Activated CD4-positive, alpha-beta T cell treated with anti-CD3 and anti-CD28 coated beads, Interleukin-2, amount 10 ng/mL, durations not matched to agents 24 days and 14 days (primary cell): Measurements from ENCODE around the gene CENPS. TPM values are rescaled to one million over a fixed set of nuclear protein-coding genes. Genes with fewer than 3 reads are reported as not detected.
"Not testable (repeated sequence)": the region's sequence is repeated elsewhere in the genome, so short reads cannot be mapped to it uniquely, and the experiment has no call there.

ENCODE experiments used
- DNase-seq: peaks from one replicate; pipeline ENCODE4 v3.0.0; 2022
- H3K27ac Mint-ChIP-seq: one replicate; pipeline ENCODE4 v1.8.0; 2022; ENCODE audit warnings: mild to moderate bottlenecking, mixed read lengths
- H3K27me3 Mint-ChIP-seq: one replicate; pipeline ENCODE4 v1.8.0; 2022; ENCODE audit warnings: mixed read lengths
- H3K36me3 Mint-ChIP-seq: one replicate; pipeline ENCODE4 v1.8.0; 2022; ENCODE audit warnings: low read depth, mild to moderate bottlenecking, mixed read lengths
- H3K4me1 Mint-ChIP-seq: one replicate; pipeline ENCODE4 v1.8.0; 2021; ENCODE audit warnings: mixed read lengths
- H3K4me3 Mint-ChIP-seq: one replicate; pipeline ENCODE4 v1.8.0; 2022; ENCODE audit warnings: mild to moderate bottlenecking, moderate library complexity, mixed read lengths
- H3K9me3 Mint-ChIP-seq: one replicate; pipeline ENCODE4 v1.8.0; 2021; ENCODE audit warnings: mixed read lengths
- intact Hi-C: fragments of 100-400 bp; cut with micrococcal nuclease; formaldehyde crosslinking; loops from one replicate; pipeline ENCODE4 v1.15.1; 2023
- total RNA-seq: library from RNA; stranded (reverse); gene quantifications from 2 replicates; pipeline ENCODE4 v1.2.3, GENCODE V29; 2022

The CENPS gene
- total RNA-seq, 1 donor from 2014 or later: 25.1 TPM

DNA sequence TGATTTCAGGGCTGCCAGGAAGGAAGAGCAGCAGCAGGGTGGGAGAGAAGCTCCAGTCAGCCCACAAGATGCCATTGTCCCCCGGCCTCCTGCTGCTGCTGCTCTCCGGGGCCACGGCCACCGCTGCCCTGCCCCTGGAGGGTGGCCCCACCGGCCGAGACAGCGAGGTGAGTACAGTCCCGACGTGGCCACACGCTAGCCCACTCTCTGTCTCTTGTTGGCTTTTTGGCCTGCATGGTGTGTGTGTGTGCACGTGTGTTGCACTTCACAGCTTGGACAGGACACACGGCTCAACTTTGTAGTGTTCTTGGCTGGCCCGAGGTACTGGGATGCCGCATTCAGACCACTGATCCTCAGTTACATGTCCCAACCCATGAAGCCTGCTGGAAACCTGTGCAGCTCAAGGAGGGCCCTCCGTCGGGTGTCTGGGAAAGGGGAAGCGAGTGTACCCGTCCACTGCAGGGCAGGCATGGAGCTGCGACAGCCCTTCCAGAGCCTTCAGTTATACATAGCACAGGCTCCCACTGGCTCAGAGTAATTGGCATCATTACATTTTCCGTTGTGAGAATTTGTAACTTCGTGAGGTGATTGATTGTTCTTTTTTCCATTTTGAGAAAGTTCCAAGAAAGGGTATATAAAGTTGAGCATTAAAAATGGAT, 20.1 kb downstream of the CENPS start:
- Mint-ChIP-seq H3K4me3 (no peak overlapping the region), H3K4me1 (peaks cover 5% of the 10 kb centered on the region), H3K27ac (no peak overlapping the region), H3K9me3 (no peaks in the 10 kb centered on the region), H3K27me3 (peaks cover 5% of the 10 kb centered on the region), H3K36me3 (peaks cover 2% of the 10 kb centered on the region)
- intact Hi-C loops: no loop called here
- DNase-seq: no peak

DNA sequence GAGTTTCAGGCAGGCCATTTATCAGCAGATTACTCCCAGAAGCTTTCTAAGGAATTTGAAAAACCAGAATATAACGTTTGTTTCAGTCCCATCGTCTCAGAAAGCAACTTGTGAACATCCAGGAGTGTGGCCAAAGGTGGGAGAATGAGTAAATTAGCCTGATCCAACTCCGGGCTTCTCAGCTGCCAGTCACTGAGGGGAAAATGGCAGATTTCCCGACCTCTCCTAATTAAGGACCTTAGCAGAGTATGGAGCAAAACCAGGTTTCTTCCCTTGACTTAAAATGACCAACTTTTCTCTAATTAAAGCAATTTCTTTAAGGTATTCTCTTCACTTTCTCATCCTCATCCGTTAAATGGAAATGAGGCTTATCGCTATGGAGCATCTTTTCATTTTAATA, 20.6 kb downstream of the CENPS start:
- Mint-ChIP-seq H3K4me3 (no peak overlapping the region), H3K4me1 (peaks cover 5% of the 10 kb centered on the region), H3K9me3 (no peaks in the 10 kb centered on the region), H3K36me3 (peaks cover 2% of the 10 kb centered on the region), H3K27ac (no peak overlapping the region), H3K27me3 (peaks cover 5% of the 10 kb centered on the region)
- intact Hi-C loops: no loop called here
- DNase-seq: no peak

DNA sequence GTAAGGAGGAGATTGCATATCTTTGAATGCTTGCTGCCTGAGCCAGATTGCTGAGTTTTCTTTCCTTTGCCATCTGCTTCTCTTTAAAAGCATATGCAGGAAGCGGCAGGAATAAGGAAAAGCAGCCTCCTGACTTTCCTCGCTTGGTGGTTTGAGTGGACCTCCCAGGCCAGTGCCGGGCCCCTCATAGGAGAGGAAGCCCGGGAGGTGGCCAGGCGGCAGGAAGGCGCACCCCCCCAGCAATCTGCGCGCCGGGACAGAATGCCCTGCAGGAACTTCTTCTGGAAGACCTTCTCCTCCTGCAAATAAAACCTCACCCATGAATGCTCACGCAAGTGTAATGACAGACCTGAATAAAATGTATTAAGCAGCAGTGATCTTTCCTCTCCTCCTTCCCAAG, 21.1 kb downstream of the CENPS start:
- intact Hi-C loops: no loop called here
- DNase-seq: no peak
- H3K4me1 Mint-ChIP-seq: peaks cover 5% of the 10 kb centered on the region
- peaks cover 4% of the 10 kb centered on the region for H3K36me3 Mint-ChIP-seq
- H3K27ac Mint-ChIP-seq: no peak overlapping the region
- no peak overlapping the region for H3K4me3 Mint-ChIP-seq
- H3K27me3 Mint-ChIP-seq: peaks cover 5% of the 10 kb centered on the region
- no peaks in the 10 kb centered on the region for H3K9me3 Mint-ChIP-seq

DNA sequence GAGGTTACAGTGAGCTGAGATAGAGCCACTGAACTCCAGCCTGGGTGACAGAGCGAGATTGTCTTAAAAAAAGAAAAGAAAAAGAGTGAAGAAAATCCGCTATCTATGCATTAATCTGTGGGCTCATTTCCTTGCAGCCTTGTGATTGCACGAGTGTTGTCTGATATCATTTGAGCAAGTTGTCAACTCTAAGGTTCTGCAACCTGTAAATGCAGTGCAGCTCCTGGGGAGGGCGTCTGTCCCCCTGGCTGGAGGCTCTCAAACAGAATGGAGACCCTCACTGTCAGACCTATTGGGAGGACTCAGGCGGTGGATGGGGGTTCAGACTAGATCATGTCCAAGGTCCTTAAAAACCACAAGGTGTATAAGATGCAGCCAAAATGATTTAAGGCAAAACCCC, 25.8 kb downstream of the CENPS start:
- no peaks in the 10 kb centered on the region for H3K9me3 Mint-ChIP-seq
- H3K4me1 Mint-ChIP-seq: peaks cover 14% of the 10 kb centered on the region
- H3K27ac Mint-ChIP-seq: no peak overlapping the region
- no peak overlapping the region for H3K4me3 Mint-ChIP-seq
- H3K27me3 Mint-ChIP-seq: peaks cover 4% of the 10 kb centered on the region
- no peak for DNase-seq
- peaks cover 21% of the 10 kb centered on the region for H3K36me3 Mint-ChIP-seq
- intact Hi-C loops: no loop called here

GRCh38 chr1:10456661-10457060, 26.4 kb downstream of the CENPS start:
- Mint-ChIP-seq H3K4me3 (no peak overlapping the region), H3K4me1 (peaks cover 12% of the 10 kb centered on the region), H3K9me3 (no peaks in the 10 kb centered on the region), H3K36me3 (peaks cover 27% of the 10 kb centered on the region), H3K27ac (no peak overlapping the region), H3K27me3 (no peaks in the 10 kb centered on the region)
- intact Hi-C loops: no loop called here
- DNase-seq: no peak

DNA sequence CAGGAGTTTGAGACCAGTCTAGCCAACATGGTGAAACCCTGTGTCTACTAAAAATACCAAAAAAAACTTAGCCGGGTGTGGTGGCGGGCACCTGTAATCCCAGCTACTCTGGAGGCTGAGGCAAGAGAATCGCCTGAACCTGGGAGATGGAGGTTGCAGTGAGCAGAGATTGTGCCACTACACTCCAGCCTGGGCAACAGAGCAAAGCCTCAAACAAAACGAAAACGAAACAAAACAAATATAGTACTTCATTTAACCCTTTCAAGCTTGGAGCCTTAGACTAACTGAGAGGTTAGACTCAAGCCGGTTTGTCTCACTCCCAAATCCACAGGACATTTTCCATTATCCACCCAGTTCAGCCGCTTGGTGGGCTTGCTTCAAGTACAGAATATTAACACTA, 27.2 kb downstream of the CENPS start:
- H3K4me3 Mint-ChIP-seq, DNase-seq, H3K27ac Mint-ChIP-seq, H3K9me3 Mint-ChIP-seq, intact Hi-C loops, H3K27me3 Mint-ChIP-seq: not testable (repeated sequence)
- Mint-ChIP-seq H3K4me1 (peaks cover 12% of the 10 kb centered on the region), H3K36me3 (peaks cover 31% of the 10 kb centered on the region)

DNA sequence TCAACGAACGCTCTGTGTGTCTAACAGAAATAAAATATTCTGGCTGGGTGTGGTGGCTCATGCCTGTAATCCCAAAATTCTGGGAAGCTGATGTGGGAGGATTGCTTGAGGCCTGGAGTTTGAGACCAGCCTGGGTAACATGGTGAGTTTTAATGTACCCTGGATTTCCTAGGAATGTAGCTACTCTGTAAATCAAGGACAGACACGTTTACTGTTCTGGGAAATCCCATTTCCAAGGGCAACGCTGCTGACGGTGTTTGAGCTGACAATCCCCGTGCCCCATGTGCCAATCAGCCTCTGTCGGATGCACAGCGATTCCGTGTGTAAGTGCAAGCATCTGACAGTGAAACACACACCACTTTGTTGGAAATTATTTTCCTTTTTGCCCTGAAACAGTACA, 27.6 kb downstream of the CENPS start:
- H3K4me1 Mint-ChIP-seq: peaks cover 12% of the 10 kb centered on the region
- H3K27ac Mint-ChIP-seq: no peak overlapping the region
- intact Hi-C loops: no loop called here
- H3K36me3 Mint-ChIP-seq: peaks cover 35% of the 10 kb centered on the region
- DNase-seq: no peak
- no peaks in the 10 kb centered on the region for H3K27me3 Mint-ChIP-seq
- H3K4me3 Mint-ChIP-seq: no peak overlapping the region
- no peaks in the 10 kb centered on the region for H3K9me3 Mint-ChIP-seq

DNA sequence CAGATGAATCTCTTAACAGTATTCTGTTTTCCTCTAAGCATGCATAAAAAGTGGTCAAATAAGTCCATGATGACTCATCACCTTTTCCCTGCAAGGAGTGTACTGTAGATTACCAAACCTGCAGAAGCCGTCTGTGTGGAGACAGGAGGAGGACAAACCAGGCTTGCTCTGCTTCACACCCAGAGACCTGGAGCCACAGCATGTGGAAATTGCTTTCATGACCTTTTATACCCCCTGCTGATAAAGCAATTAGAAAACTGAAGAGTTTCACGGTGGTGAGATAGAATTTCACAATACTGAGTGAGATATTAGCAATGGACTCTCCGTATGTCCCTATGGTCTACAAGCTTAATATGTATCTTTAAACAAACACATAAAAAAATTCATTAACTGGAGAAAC, 29.0 kb downstream of the CENPS start:
- no peaks in the 10 kb centered on the region for H3K9me3 Mint-ChIP-seq
- H3K36me3 Mint-ChIP-seq: peaks cover 43% of the 10 kb centered on the region
- no peak for DNase-seq
- peaks cover 12% of the 10 kb centered on the region for H3K4me1 Mint-ChIP-seq
- H3K27ac Mint-ChIP-seq: no peak overlapping the region
- no peaks in the 10 kb centered on the region for H3K27me3 Mint-ChIP-seq
- H3K4me3 Mint-ChIP-seq: no peak overlapping the region
- intact Hi-C loops: no loop called here

DNA sequence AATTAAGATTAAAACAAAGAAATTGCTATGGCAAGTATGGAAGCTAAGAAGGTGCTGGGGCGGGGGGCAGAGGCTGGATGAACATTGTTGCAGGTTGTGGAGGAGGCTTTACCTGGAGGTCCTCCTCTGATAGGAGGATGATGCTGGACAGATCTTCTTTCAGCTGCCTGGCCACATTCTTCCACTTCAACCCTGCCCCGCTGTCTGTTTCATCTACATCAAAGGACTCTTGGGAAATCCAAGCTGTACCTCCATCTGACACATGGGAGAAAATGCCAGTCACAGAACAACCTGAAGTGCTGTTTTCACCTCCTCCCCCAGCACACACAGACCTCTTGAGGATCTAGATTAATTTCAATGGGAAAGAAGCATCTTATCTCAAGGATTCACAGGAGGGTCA, 36.8 kb downstream of the CENPS start:
- Mint-ChIP-seq H3K27me3 (no peaks in the 10 kb centered on the region), H3K27ac (no peak overlapping the region), H3K36me3 (peaks cover 47% of the 10 kb centered on the region), H3K9me3 (no peaks in the 10 kb centered on the region), H3K4me1 (peaks cover 2% of the 10 kb centered on the region), H3K4me3 (no peak overlapping the region)
- intact Hi-C loops: no loop called here
- DNase-seq: no peak

GRCh38 chr1:10470043-10470442, 39.8 kb downstream of the CENPS start:
- DNase-seq: no peak
- H3K9me3 Mint-ChIP-seq: no peaks in the 10 kb centered on the region
- intact Hi-C loops: no loop called here
- H3K4me3 Mint-ChIP-seq: no peak overlapping the region
- H3K36me3 Mint-ChIP-seq: peaks cover 29% of the 10 kb centered on the region
- H3K27me3 Mint-ChIP-seq: no peaks in the 10 kb centered on the region
- peaks cover 15% of the 10 kb centered on the region for H3K4me1 Mint-ChIP-seq
- no peak overlapping the region for H3K27ac Mint-ChIP-seq

DNA sequence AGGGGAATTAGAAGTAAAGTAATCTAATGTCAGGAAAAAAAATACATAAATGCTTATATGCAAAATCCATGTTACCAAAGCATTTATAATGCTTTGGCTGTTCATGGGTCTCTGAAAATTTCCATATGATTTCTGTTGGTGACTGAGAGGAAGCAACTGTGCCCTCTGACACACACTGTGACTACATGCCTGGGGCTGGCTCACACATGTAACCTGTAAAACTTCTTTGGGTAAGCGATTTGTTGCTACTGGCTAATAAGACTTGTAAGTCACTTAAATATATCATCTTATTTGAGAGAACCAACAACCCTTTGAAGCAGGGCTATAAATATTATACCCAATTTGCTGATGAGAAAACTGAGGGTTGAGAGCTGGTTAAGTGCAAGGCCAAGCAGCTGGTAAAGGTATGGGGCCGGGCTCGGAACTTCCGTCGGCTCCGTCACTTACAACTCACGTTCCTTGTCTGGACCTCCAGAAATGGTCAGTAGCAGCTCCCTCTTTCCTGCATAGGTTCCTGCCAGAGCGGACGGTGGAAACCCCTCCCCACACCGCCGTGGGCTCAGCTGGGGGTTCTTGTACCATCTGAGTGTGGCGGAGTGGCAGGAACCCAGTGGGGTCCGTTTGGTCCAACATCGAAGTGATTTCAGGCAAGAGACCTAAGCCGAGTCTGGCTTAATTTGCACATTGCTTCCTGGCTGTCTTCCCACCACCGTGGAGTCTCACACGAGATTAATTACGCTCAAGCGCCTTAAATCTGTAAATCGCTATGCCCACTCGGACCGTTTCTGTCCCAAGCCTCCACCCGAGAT, 41.4 kb downstream of the CENPS start:
- H3K4me1 Mint-ChIP-seq: peaks cover 28% of the 10 kb centered on the region
- H3K36me3 Mint-ChIP-seq: peaks cover 26% of the 10 kb centered on the region
- peak overlapping the region; percentile 94 for H3K27ac Mint-ChIP-seq
- H3K9me3 Mint-ChIP-seq: no peaks in the 10 kb centered on the region
- peak overlapping the region; percentile 98 for H3K4me3 Mint-ChIP-seq
- H3K27me3 Mint-ChIP-seq: no peaks in the 10 kb centered on the region
- intact Hi-C loops: loop anchor here (1.0 kb wide), 2 partner anchors 23 to 41 kb away; partner anchors contain the start of gene CENPS
- no peak for DNase-seq

DNA sequence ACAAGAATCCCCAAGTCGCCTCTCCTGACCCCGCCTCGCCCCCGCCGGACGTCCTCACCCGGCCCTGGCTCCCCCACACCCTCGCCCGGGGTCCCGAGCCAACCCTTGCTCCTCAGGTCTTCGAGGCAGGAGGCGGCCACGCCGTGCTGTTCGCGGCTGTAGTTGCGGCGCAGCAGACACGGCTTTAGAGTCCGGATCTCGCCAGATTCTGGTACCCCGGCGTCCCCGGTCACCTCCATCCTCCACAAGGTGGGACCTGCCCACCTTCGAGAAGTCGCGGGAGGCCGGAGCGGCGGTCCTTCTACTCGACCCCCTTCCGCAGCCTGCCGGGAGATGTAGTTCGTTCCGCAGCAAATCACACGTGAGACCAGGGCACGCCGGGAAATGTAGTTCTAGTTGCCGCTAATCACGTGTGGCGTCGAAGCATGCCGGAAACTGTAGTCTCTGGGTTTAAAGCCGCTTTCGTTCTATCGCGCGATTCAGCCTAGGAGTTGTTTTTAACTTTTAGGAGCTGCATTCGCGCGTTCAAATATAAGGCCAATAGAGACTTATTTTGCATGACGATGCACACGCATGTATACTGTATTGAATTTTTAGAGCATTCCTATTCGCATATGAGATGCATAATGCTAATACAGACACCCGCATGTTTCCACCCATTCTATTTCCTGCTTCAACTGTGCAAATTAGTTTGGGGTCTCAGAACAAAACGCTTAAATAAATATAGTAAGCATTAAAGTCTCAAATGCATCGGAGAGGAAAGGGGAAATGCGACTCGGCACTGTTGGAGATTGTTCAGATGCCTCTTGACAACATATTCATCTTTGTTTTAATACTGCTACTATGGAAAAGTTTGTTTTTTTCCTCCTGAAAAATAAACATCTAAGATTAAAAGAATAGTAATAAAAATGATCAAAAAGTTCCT, 42.2 kb downstream of the CENPS start, which contains the start of gene DFFA:
Gene DFFA (minus strand): TSS at position 310 of the 925 bp plus-strand sequence. CDS start 71 bp downstream, at position 239.
- Mint-ChIP-seq H3K4me1 (peaks cover 30% of the 10 kb centered on the region), H3K27ac (peak within 1 kb of the TSS; percentile 94), H3K36me3 (peaks cover 22% of the 10 kb centered on the region), H3K4me3 (peak within 1 kb of the TSS; percentile 98), H3K27me3 (no peaks in the 10 kb centered on the region), H3K9me3 (no peaks in the 10 kb centered on the region)
- intact Hi-C loops: loop anchor here (1.0 kb wide), 2 partner anchors 22 to 42 kb away; partner anchors contain the start of gene CENPS
- DNase-seq: peak; percentile 98

DNA sequence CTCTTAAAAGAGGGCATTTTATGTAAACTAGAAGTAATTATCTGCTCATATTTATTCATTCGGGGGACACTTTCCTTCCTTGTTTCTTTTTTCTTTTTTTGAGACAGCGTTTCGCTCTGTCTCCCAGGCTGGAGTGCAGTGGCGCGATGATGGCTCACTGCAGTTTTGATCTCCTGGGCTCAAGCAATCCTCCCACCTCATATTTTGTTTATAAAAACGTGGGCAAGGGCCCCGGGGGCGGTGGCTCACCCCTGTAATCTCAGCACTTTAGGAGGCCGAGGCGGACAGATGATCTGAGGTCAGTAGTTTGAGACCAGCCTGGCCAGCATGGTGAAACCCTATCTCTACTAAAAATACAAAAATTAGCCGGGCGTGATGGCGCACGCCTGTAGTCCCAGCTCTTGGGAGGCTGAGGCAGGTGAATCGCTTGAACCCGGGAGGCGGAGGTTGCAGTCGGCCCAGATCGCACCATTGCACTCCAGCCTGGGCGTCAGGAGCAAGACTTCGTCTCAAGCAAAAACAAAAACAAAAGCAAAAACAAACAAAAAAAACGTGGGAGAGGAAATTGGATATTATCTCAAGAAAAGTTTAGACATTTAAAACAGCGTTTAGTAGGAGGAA, 43.0 kb downstream of the CENPS start:
- intact Hi-C loops: no loop called here
- H3K4me1 Mint-ChIP-seq: peaks cover 31% of the 10 kb centered on the region
- H3K27ac Mint-ChIP-seq: peak overlapping the region; percentile 51
- H3K36me3 Mint-ChIP-seq: peaks cover 16% of the 10 kb centered on the region
- H3K27me3 Mint-ChIP-seq: no peaks in the 10 kb centered on the region
- DNase-seq: no peak
- H3K9me3 Mint-ChIP-seq: no peaks in the 10 kb centered on the region
- H3K4me3 Mint-ChIP-seq: peak overlapping the region; percentile 98
